K562 (cell line): ENCODE results near the gene SLC4A2. TPM values are rescaled to one million over a fixed set of nuclear protein-coding genes. Genes with fewer than 3 reads are reported as not detected.

ENCODE experiments used
- CBX8 ChIP-seq: fragments of 200-600 bp; sonication (generic); IDR thresholded peaks from 2 replicates; pipeline ENCODE4 v1.6.1; 2012; ENCODE audit warnings: borderline replicate concordance, mixed run types, low read depth, mild to moderate bottlenecking, moderate library complexity, mixed read lengths, low read length, control low read depth, inconsistent platforms; ENCODE audit not compliant: poor library complexity, severe bottlenecking; ENCODE audit errors: extremely low read depth
- HNRNPH1 ChIP-seq: fragments of 200-400 bp; formaldehyde crosslinking; optimal IDR thresholded peaks from 2 replicates; pipeline ENCODE3; 2017; ENCODE audit warnings: low read depth, mild to moderate bottlenecking, low read length, moderate library complexity
- MEIS2 ChIP-seq: fragments of 450-650 bp; IDR thresholded peaks from 2 replicates; pipeline ENCODE4 v1.6.1; 2014; ENCODE audit warnings: mild to moderate bottlenecking; ENCODE audit not compliant: partially characterized antibody
- TSC22D4 ChIP-seq: fragments of 450-650 bp; IDR thresholded peaks from 2 replicates; pipeline ENCODE4 v1.6.1; 2016; ENCODE audit warnings: missing genetic modification characterization, missing biosample characterization, control low read depth
- ZNF175 ChIP-seq: fragments of 200-800 bp; sonication (Bioruptor generic); IDR thresholded peaks from 2 replicates; pipeline ENCODE4 v1.6.1; 2016; ENCODE audit warnings: low read depth, mild to moderate bottlenecking, missing genetic modification characterization, missing compliant biosample characterization
- ZNF212 ChIP-seq: fragments of 450-650 bp; formaldehyde crosslinking; IDR thresholded peaks from 2 replicates; pipeline ENCODE4 v1.4.0; 2020; ENCODE audit warnings: mild to moderate bottlenecking
- polyA plus RNA-seq, 8 experiments: library from polyadenylated mRNA; depleted of rRNA in 4 of 8; stranded (reverse) in 5 of 8; unstranded in 3 of 8; fragments of >200 nt; fragmentation: Nextera tagmentation in 2 of 8; fragmentation: Illumina TruSeq in 1 of 8; extraction: Ambion mirVana in 2 of 8; extraction: Trizol in 1 of 8; gene quantifications; 2 replicates each; pipeline versions ENCODE4 v1.2.1 to v1.2.3, GENCODE V29; 2011 to 2014; ENCODE audit warnings: inconsistent platforms in 1 of 8, missing spikeins in 1 of 8
- total RNA-seq, 7 experiments: library from RNA; depleted of rRNA in 6 of 7; stranded (reverse); fragments of >200 nt in 6 of 7; fragmentation: Illumina TruSeq in 2 of 7; extraction: Trizol in 2 of 7; gene quantifications; 2 replicates each; pipeline versions ENCODE4 v1.2.1 to v1.2.3, GENCODE V29; 2011 to 2021; ENCODE audit warnings: low replicate concordance in 1 of 7
- TF ChIP-seq, protein P1 (sequence below), 2 experiments: fragments of 450-650 bp in 1 of 2; sonication (generic) in 1 of 2; formaldehyde crosslinking in 1 of 2; IDR thresholded peaks; 2 replicates each; pipeline versions ENCODE4 v1.7.1 to v1.9.0; 2016 to 2022; ENCODE audit warnings: inconsistent platforms in 1 of 2, mild to moderate bottlenecking in 1 of 2, missing genetic modification reagents in 1 of 2
- TF ChIP-seq, protein P2 (sequence below): sonication (generic); formaldehyde crosslinking; IDR thresholded peaks from 2 replicates; pipeline ENCODE4 v1.8.1; 2023; ENCODE audit warnings: missing genetic modification reagents, mild to moderate bottlenecking, borderline replicate concordance
- TF ChIP-seq, protein P3 (sequence below): fragments of 450-650 bp; formaldehyde crosslinking; IDR thresholded peaks from 2 replicates; pipeline ENCODE4 v1.4.0; 2020; ENCODE audit warnings: mild to moderate bottlenecking, moderate library complexity

SLC4A2 gene
- total and polyA plus RNA-seq, 9 of the 15 experiments (the other 6 are each of a cell fraction or from before 2014, with no cell fraction given), result 11.4 to 375 (median 130) TPM

DNA sequence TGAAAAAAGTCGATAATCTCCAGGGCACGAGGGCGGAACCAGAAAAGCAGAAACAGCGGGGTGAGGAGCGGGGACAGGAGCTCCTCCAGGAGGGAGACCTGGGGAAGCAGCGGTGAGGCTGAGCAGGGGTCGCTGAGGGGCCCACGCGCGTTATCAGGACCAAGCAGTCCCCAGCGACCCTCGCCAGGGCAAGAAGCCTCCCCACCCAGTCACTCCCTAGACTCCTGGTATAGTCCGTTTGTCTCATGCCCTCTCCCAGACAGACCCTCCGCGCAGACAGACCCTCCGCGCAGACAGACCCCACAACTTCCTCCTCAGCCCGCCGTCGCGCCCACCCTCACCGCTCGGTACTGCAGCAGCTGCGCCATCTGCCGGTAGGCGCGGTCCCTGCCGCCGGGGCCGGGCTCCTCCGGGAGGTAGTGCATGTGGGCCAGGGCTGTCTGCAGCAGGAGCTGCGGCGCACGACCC is 41.4 kb upstream of the SLC4A2 start (continued):
- TF ChIP-seq, protein P1, sequence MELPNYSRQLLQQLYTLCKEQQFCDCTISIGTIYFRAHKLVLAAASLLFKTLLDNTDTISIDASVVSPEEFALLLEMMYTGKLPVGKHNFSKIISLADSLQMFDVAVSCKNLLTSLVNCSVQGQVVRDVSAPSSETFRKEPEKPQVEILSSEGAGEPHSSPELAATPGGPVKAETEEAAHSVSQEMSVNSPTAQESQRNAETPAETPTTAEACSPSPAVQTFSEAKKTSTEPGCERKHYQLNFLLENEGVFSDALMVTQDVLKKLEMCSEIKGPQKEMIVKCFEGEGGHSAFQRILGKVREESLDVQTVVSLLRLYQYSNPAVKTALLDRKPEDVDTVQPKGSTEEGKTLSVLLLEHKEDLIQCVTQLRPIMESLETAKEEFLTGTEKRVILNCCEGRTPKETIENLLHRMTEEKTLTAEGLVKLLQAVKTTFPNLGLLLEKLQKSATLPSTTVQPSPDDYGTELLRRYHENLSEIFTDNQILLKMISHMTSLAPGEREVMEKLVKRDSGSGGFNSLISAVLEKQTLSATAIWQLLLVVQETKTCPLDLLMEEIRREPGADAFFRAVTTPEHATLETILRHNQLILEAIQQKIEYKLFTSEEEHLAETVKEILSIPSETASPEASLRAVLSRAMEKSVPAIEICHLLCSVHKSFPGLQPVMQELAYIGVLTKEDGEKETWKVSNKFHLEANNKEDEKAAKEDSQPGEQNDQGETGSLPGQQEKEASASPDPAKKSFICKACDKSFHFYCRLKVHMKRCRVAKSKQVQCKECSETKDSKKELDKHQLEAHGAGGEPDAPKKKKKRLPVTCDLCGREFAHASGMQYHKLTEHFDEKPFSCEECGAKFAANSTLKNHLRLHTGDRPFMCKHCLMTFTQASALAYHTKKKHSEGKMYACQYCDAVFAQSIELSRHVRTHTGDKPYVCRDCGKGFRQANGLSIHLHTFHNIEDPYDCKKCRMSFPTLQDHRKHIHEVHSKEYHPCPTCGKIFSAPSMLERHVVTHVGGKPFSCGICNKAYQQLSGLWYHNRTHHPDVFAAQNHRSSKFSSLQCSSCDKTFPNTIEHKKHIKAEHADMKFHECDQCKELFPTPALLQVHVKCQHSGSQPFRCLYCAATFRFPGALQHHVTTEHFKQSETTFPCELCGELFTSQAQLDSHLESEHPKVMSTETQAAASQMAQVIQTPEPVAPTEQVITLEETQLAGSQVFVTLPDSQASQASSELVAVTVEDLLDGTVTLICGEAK (IDR thresholded peaks at IDR 0.05), result peak; percentile 67
- TF ChIP-seq, protein P1 (CRISPR knock-in tag; IDR thresholded peaks at IDR 0.05), result no peak
- no peak for TF ChIP-seq MEIS2
- 0 out of 2 replicates have a peak, but pooled peaks have one; percentile 58 for TF ChIP-seq ZNF212 (CRISPR knock-in tag)
- TF ChIP-seq CBX8, result no peak
- no peak for TF ChIP-seq TSC22D4 (tag)
- no peak for TF ChIP-seq HNRNPH1
- TF ChIP-seq, protein P2, sequence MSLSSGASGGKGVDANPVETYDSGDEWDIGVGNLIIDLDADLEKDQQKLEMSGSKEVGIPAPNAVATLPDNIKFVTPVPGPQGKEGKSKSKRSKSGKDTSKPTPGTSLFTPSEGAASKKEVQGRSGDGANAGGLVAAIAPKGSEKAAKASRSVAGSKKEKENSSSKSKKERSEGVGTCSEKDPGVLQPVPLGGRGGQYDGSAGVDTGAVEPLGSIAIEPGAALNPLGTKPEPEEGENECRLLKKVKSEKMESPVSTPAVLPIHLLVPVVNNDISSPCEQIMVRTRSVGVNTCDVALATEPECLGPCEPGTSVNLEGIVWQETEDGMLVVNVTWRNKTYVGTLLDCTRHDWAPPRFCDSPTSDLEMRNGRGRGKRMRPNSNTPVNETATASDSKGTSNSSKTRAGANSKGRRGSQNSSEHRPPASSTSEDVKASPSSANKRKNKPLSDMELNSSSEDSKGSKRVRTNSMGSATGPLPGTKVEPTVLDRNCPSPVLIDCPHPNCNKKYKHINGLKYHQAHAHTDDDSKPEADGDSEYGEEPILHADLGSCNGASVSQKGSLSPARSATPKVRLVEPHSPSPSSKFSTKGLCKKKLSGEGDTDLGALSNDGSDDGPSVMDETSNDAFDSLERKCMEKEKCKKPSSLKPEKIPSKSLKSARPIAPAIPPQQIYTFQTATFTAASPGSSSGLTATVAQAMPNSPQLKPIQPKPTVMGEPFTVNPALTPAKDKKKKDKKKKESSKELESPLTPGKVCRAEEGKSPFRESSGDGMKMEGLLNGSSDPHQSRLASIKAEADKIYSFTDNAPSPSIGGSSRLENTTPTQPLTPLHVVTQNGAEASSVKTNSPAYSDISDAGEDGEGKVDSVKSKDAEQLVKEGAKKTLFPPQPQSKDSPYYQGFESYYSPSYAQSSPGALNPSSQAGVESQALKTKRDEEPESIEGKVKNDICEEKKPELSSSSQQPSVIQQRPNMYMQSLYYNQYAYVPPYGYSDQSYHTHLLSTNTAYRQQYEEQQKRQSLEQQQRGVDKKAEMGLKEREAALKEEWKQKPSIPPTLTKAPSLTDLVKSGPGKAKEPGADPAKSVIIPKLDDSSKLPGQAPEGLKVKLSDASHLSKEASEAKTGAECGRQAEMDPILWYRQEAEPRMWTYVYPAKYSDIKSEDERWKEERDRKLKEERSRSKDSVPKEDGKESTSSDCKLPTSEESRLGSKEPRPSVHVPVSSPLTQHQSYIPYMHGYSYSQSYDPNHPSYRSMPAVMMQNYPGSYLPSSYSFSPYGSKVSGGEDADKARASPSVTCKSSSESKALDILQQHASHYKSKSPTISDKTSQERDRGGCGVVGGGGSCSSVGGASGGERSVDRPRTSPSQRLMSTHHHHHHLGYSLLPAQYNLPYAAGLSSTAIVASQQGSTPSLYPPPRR, result no peak
- TF ChIP-seq, protein P3, sequence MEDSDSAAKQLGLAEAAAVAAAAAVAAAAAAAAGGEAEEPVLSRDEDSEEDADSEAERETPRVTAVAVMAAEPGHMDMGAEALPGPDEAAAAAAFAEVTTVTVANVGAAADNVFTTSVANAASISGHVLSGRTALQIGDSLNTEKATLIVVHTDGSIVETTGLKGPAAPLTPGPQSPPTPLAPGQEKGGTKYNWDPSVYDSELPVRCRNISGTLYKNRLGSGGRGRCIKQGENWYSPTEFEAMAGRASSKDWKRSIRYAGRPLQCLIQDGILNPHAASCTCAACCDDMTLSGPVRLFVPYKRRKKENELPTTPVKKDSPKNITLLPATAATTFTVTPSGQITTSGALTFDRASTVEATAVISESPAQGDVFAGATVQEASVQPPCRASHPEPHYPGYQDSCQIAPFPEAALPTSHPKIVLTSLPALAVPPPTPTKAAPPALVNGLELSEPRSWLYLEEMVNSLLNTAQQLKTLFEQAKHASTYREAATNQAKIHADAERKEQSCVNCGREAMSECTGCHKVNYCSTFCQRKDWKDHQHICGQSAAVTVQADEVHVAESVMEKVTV, result peak; percentile 54; the same call in 1 of the 2 replicates
- TF ChIP-seq ZNF175, result no peak
